Heart left ventricle (tissue), 16 donors: ENCODE results near the gene RPL27A. TPM values are rescaled to one million over a fixed set of nuclear protein-coding genes. Genes with fewer than 3 reads are reported as not detected.

ENCODE experiments used
- ATAC-seq, 4 donors: fragments of 200-7000 bp; cut with Tn5 transposase; one replicate each; pipeline ENCODE4 v1.9.1; 2020 to 2022; ENCODE audit warnings: moderate library complexity in 4 of 4, mild to moderate bottlenecking in 3 of 4, moderate number of reproducible peaks in 1 of 4
- DNase-seq, 5 donors: peaks; one replicate each; pipeline ENCODE4 v3.0.0-alpha.2; 2020
- H3K27ac ChIP-seq, 12 donors: fragments of 200-600 bp; sonication (generic) in 4 of 12; one replicate each; pipeline versions ENCODE4 v1.5.0 to v1.8.0; 2016 to 2022; ENCODE audit warnings: mild to moderate bottlenecking in 2 of 12
- H3K27me3 ChIP-seq, 9 donors: fragments of 200-600 bp; sonication (generic) in 2 of 9; one replicate each; pipeline versions ENCODE4 v1.5.1 to v1.8.0; 2016 to 2022; ENCODE audit warnings: mild to moderate bottlenecking in 3 of 9
- H3K36me3 ChIP-seq, 9 donors: fragments of 200-600 bp; sonication (generic) in 2 of 9; one replicate each; pipeline versions ENCODE4 v1.5.0 to v1.8.0; 2018 to 2022; ENCODE audit warnings: mild to moderate bottlenecking in 2 of 9
- H3K4me1 ChIP-seq, 12 donors: fragments of 200-600 bp; sonication (generic) in 4 of 12; one replicate each; pipeline versions ENCODE4 v1.5.0 to v1.8.0; 2016 to 2022; ENCODE audit warnings: mild to moderate bottlenecking in 3 of 12
- H3K4me3 ChIP-seq, 12 donors: fragments of 200-600 bp; sonication (generic) in 4 of 12; one replicate each; pipeline versions ENCODE4 v1.5.0 to v1.8.0; 2017 to 2022; ENCODE audit warnings: mild to moderate bottlenecking in 9 of 12, moderate library complexity in 4 of 12
- H3K9me3 ChIP-seq, 12 donors: fragments of 200-600 bp; sonication (generic) in 4 of 12; one replicate each; pipeline versions ENCODE4 v1.5.0 to v1.8.0; 2016 to 2022; ENCODE audit warnings: mild to moderate bottlenecking in 1 of 12
- CTCF ChIP-seq, 12 donors: fragments of 200-600 bp; sonication (generic) in 4 of 12; IDR thresholded peaks; one replicate each; pipeline versions ENCODE4 v1.5.0 to v1.8.0; 2018 to 2022; ENCODE audit warnings: antibody characterized with exemption in 12 of 12, mild to moderate bottlenecking in 5 of 12
- POLR2A ChIP-seq, 2 donors: fragments of 450-650 bp; IDR thresholded peaks; one replicate each; pipeline ENCODE4 v1.6.1; 2017; ENCODE audit warnings: antibody characterized with exemption in 2 of 2, mild to moderate bottlenecking in 2 of 2, moderate library complexity in 2 of 2
- whole genome bisulfite sequencing, 4 donors: extraction: QIAGEN DNeasy Blood & Tissue Kit in 2 of 4; methylation state at CpG; one replicate each; pipeline versions ENCODE4 v1.1.5 to v1.1.7; 2013 to 2018; 5-methylcytosine and 5-hydroxymethylcytosine counted together
- intact Hi-C, 10 donors: fragments of 100-400 bp; cut with DNase I; formaldehyde crosslinking; loops; one replicate each; pipeline versions ENCODE4 v1.11.1 to v1.14.2; 2022
- polyA plus RNA-seq, 2 donors: library from polyadenylated mRNA; stranded (reverse); fragments of 200-250 nt; gene quantifications; one replicate each; pipeline ENCODE4 v1.2.3, GENCODE V29; 2013
- total RNA-seq, 9 donors: library from RNA; depleted of rRNA in 2 of 9; stranded (reverse); fragments of >200 nt in 2 of 9; fragmentation: NEBNext Ultra II Directional in 3 of 9; extraction: Animal tissue kit (Norgen Biotek cat#: 25700) in 3 of 9; gene quantifications; one replicate each; pipeline versions ENCODE4 v1.1.0 to v1.2.4, GENCODE V29; 2016 to 2023
- donor health status: ischemic (EF 13 %, LVEDD 7.1; RV severe dilation, severe dysfunction).
- donor health status: healthy with polysubstance abuse.
- donor health status: DM: no; HTN: yes; CAD: no.
- donor health status: DM: no; HTN: no; CAD: no.
- donor health status: ischemic (EF 25% LVEDD 6.9; RV normal size, moderate dysfunction).
- donor health status: ischemic (EF 25% LVEDD 5.7; RV mildly dilated, moderate dysfunction).
- donor health status: healthy.
- donor health status: DM: yes; HTN: yes; CAD: no.
- donor health status: ischemic (EF 35%, LVEDD 5.7; RV mildly dilated, moderate dysfunction).
- donor health status: nonischemic (EF 11% LVEDD 7.7; RV severe dilation, severe dysfunction).
- donor health status: DM: yes; HTN: yes; CAD: no.
- donor health status: PGD.
- donor health status: ischemic (EF 29% LVEDD 5.4; RV normal size, mild dysfunction).
- donor health status: nonischemic (EF 23%, LVEDD 6.1; RV moderate dilation, normal function).

RPL27A gene
- total and polyA plus RNA-seq, 11 donors = 299 to 2,980 (median 471) TPM

DNA sequence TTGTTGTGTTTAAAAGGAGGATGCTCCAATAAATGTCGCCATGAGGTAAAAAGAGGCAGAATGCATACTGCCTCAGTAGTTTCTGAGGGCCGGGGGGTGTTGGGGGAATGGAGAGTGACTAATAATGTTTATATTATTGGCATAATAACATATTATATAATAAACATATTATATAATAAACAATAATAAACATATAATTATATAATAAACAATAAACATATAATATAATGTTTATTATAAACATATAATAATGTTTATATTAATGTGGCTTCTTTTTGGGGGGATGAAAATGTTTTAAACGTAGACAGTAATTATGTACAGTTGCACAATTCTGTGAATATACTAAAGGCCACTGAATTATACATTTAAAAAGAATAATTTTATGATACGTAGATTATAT lies 35.7 kb upstream of the RPL27A start:
- WGBS, 4 donors = 95 to 97% (median 96%) methylated on average over 4 of the region's 4 CpGs
- DNase-seq (no peak), ATAC-seq (no peak)
- Histone ChIP-seq H3K27me3 (no peaks in the 10 kb centered on the region), H3K4me1 (no peaks in the 10 kb centered on the region), H3K36me3 (peaks cover 0 to 91% (median 36%) of the 10 kb centered on the region in 9 donors), H3K9me3 (no peaks in the 10 kb centered on the region), H3K4me3 (no peak overlapping the region), H3K27ac (no peak overlapping the region)
- TF ChIP-seq CTCF (IDR thresholded peaks at IDR 0.05) (no peak), POLR2A (IDR thresholded peaks at IDR 0.05) (no peak)
- intact Hi-C loops = no loop called here

DNA sequence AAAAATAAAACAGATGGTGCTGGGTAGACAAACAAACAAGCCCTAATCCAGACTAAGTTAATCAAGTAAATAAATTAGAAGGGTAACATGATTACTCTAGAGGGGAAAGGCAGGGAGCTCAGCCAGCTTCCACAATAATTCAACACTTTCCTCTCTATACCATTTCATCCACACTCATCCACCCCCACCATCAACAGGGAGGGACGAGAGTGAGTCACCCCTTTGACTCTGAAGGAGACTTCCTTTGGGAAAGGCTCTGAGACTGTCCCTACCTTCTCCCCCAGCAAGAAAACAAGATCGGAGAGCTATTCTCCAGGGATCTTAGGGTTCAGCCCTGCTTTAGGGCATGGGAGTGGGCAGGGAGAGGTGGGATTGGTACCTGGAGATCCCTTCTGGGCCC lies 33.2 kb upstream of the RPL27A start:
- peaks cover 0 to 79% (median 31%) of the 10 kb centered on the region in 9 donors for H3K36me3 ChIP-seq
- H3K27ac ChIP-seq = no peak overlapping the region
- no peaks in the 10 kb centered on the region for H3K4me1 ChIP-seq
- TF ChIP-seq POLR2A (IDR thresholded peaks at IDR 0.05) (no peak), CTCF (IDR thresholded peaks at IDR 0.05) (no peak)
- WGBS, 4 donors = 69 to 95% (median 90%) methylated on average over 2 of the region's 2 CpGs
- H3K27me3 ChIP-seq = no peaks in the 10 kb centered on the region
- ATAC-seq (no peak), DNase-seq (no peak)
- H3K4me3 ChIP-seq = no peak overlapping the region
- no peaks in the 10 kb centered on the region for H3K9me3 ChIP-seq
- intact Hi-C loops = no loop called here

- Histone ChIP-seq H3K36me3 (peaks cover 0 to 67% (median 19%) of the 10 kb centered on the region in 9 donors), H3K4me1 (no peaks in the 10 kb centered on the region), H3K9me3 (no peaks in the 10 kb centered on the region), H3K27me3 (no peaks in the 10 kb centered on the region), H3K4me3 (no peak overlapping the region), H3K27ac (no peak overlapping the region)
- ATAC-seq (no peak), DNase-seq (no peak)
- WGBS, 4 donors = 91 to 98% (median 96%) methylated on average over 2 of the region's 2 CpGs
- TF ChIP-seq POLR2A (IDR thresholded peaks at IDR 0.05) (no peak), CTCF (IDR thresholded peaks at IDR 0.05) (no peak)
- intact Hi-C loops = no loop called here
Observed at GRCh38 chr11:8650401-8650990, 32.1 kb upstream of the RPL27A start.

DNA sequence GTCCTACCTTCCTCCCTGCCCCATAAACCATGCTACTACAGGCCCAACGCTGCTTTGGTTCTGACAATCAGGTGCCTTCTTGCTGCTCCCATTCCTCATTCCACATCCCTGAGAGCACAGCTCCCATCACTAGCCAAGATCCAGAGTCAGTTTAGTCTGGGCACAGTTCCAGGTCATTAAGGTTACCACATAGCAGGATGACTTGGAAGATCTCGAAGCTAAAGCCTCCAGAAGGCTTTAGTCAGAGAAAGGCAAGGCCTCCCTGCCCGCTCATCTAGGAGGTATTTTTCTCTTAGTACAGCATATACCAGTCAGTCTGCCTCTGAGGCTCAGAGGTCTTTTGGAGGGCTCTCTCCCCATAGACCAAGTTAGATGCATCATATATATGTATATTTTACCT lies 30.5 kb upstream of the RPL27A start:
- intact Hi-C loops = no loop called here
- TF ChIP-seq CTCF (IDR thresholded peaks at IDR 0.05) (no peak), POLR2A (IDR thresholded peaks at IDR 0.05) (no peak)
- peaks cover 0 to 52% (median 10%) of the 10 kb centered on the region in 9 donors for H3K36me3 ChIP-seq
- DNase-seq (no peak), ATAC-seq (peak in 2 of 4 donors; percentile 24 to 45)
- 81 to 88% (median 83%) methylated on average over 3 of the region's 3 CpGs for WGBS, 4 donors
- no peaks in the 10 kb centered on the region for H3K4me1 ChIP-seq
- H3K4me3 ChIP-seq = no peak overlapping the region
- no peaks in the 10 kb centered on the region for H3K9me3 ChIP-seq
- H3K27ac ChIP-seq = no peak overlapping the region
- H3K27me3 ChIP-seq = no peaks in the 10 kb centered on the region
